ENCODE results near the gene ZBTB20. TPM values are rescaled to one million over a fixed set of nuclear protein-coding genes. Genes with fewer than 3 reads are reported as not detected.

ZBTB20 gene
- total RNA-seq, 4 donors from 2014 or later: 4.1 to 41.8 (median 11.6) TPM

DNA sequence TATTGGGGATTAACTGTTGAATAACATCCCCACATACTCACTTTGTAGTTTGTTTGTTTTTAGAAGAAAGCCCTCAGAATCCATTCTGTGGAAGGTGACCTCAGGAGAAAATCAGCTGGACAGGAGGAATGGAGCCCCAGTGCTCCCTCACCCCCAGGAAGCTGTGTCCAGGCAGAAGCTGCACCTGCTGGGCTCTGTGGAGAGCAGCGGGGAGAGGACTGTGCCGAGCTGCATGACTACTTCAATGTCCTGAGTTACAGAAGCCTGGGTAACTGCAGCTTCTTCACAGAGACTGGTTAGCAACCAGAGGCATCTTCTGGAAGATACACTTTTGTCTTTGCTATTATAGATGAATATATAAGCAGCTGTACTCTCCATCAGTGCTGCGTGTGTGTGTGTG lies 839.3 kb downstream of the ZBTB20 start:
- Histone ChIP-seq H3K4me3 (no peak overlapping the region), H3K36me3 (no peaks in the 10 kb centered on the region), H3K9me3 (no peaks in the 10 kb centered on the region), H3K27ac (peak overlapping the region in 1 of 4 donors; percentile 28), H3K4me1 (no peaks in the 10 kb centered on the region), H3K27me3 (no peaks in the 10 kb centered on the region)
- intact Hi-C loops (cut with DNase I): no loop called here
- 40 to 47% methylated on average over 3 of the region's 3 CpGs for WGBS, 2 donors
- TF ChIP-seq, protein P1, sequence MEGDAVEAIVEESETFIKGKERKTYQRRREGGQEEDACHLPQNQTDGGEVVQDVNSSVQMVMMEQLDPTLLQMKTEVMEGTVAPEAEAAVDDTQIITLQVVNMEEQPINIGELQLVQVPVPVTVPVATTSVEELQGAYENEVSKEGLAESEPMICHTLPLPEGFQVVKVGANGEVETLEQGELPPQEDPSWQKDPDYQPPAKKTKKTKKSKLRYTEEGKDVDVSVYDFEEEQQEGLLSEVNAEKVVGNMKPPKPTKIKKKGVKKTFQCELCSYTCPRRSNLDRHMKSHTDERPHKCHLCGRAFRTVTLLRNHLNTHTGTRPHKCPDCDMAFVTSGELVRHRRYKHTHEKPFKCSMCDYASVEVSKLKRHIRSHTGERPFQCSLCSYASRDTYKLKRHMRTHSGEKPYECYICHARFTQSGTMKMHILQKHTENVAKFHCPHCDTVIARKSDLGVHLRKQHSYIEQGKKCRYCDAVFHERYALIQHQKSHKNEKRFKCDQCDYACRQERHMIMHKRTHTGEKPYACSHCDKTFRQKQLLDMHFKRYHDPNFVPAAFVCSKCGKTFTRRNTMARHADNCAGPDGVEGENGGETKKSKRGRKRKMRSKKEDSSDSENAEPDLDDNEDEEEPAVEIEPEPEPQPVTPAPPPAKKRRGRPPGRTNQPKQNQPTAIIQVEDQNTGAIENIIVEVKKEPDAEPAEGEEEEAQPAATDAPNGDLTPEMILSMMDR (IDR thresholded peaks at IDR 0.05): no peak
- no peak for TF ChIP-seq POLR2A (IDR thresholded peaks at IDR 0.05)
- DNase-seq: no peak

GRCh38 chr3:114307222-114307830 lies 839.8 kb downstream of the ZBTB20 start:
- no peak for DNase-seq
- intact Hi-C loops (cut with DNase I): no loop called here
- Histone ChIP-seq H3K4me3 (no peak overlapping the region), H3K9me3 (no peaks in the 10 kb centered on the region), H3K27me3 (no peaks in the 10 kb centered on the region), H3K27ac (peak overlapping the region in 2 of 4 donors; percentile 28 to 42), H3K4me1 (no peaks in the 10 kb centered on the region), H3K36me3 (no peaks in the 10 kb centered on the region)
- no peak for TF ChIP-seq POLR2A (IDR thresholded peaks at IDR 0.05)
- TF ChIP-seq, protein P1 (IDR thresholded peaks at IDR 0.05): no peak
- WGBS, 2 donors: 69 to 75% methylated on average over 8 of the region's 8 CpGs

- TF ChIP-seq POLR2A (IDR thresholded peaks at IDR 0.05): no peak
- TF ChIP-seq, protein P1 (IDR thresholded peaks at IDR 0.05): no peak
- no peak for DNase-seq
- Histone ChIP-seq H3K36me3 (no peaks in the 10 kb centered on the region), H3K9me3 (no peaks in the 10 kb centered on the region), H3K27me3 (no peaks in the 10 kb centered on the region), H3K4me3 (no peak overlapping the region), H3K27ac (no peak overlapping the region), H3K4me1 (no peaks in the 10 kb centered on the region)
- intact Hi-C loops (cut with DNase I): no loop called here
- WGBS, 2 donors: 71 to 76% methylated on average over 5 of the region's 5 CpGs
Observed at GRCh38 chr3:114299941-114300624, 847.0 kb downstream of the ZBTB20 start.

GRCh38 chr3:114299421-114299820 lies 847.7 kb downstream of the ZBTB20 start:
- Histone ChIP-seq H3K36me3 (no peaks in the 10 kb centered on the region), H3K27me3 (no peaks in the 10 kb centered on the region), H3K4me1 (no peaks in the 10 kb centered on the region), H3K9me3 (no peaks in the 10 kb centered on the region), H3K4me3 (no peak overlapping the region), H3K27ac (no peak overlapping the region)
- intact Hi-C loops (cut with DNase I): no loop called here
- 63 to 71% methylated on average over 10 to 13 of the region's 13 CpGs for WGBS, 2 donors
- no peak for DNase-seq
- TF ChIP-seq, protein P1 (IDR thresholded peaks at IDR 0.05): peak in 1 of 6 experiments; percentile 20
- no peak for TF ChIP-seq POLR2A (IDR thresholded peaks at IDR 0.05)

- Histone ChIP-seq H3K9me3 (no peaks in the 10 kb centered on the region), H3K27me3 (no peaks in the 10 kb centered on the region), H3K36me3 (no peaks in the 10 kb centered on the region), H3K4me1 (no peaks in the 10 kb centered on the region), H3K4me3 (peak overlapping the region in 2 of 4 donors; percentile 2 to 26), H3K27ac (peak overlapping the region in 2 of 4 donors; percentile 36 to 39)
- intact Hi-C loops (cut with DNase I): no loop called here
- DNase-seq: no peak
- TF ChIP-seq, protein P1 (IDR thresholded peaks at IDR 0.05): no peak
- no peak for TF ChIP-seq POLR2A (IDR thresholded peaks at IDR 0.05)
- WGBS, 2 donors: 75 to 90% methylated on average over 1 to 2 of the region's 2 CpGs
Observed at GRCh38 chr3:114295946-114296345, 851.1 kb downstream of the ZBTB20 start.
